HCT116 (cell line): ENCODE data around the gene FHL3. TPM values are rescaled to one million over a fixed set of nuclear protein-coding genes. Genes with fewer than 3 reads are reported as not detected.

Experiments
- ATAC-seq: fragments of 200-7000 bp; cut with Tn5 transposase; 2 replicates; pipeline ENCODE4 v1.9.1; 2020; ENCODE audit warnings: mild to moderate bottlenecking, moderate library complexity
- BruUV-seq: library from RNA; stranded (reverse); fragments of 400-500 nt; replicated peaks from 2 replicates; lab custom pipeline; 2021; lab: Mats Ljungman, UMichigan
- CTCF ChIA-PET: fragments of 300-600 bp; sonication (Branson Sonifier 250); formaldehyde crosslinking; loops from one replicate; lab custom pipeline; 2021; ENCODE audit warnings: antibody characterized with exemption; lab: Charles Lee
- POLR2A ChIA-PET: fragments of 300-600, 350-600 bp; sonication (Branson Sonifier 250); formaldehyde crosslinking; loops from one replicate; lab custom pipeline; 2021; ENCODE audit warnings: antibody characterized with exemption; lab: Charles Lee
- RAD21 ChIA-PET, 2 experiments: fragments of 300-600 bp; sonication (Branson Sonifier 250); formaldehyde crosslinking; loops; one replicate each; lab custom pipeline; 2023; ENCODE audit warnings: low total read pairs in 2 of 2; ENCODE audit not compliant: uncharacterized antibody in 2 of 2, unreplicated experiment in 2 of 2, low non-redundant PET in 1 of 2; lab: Charles Lee
- DNase-seq: peaks from one replicate; pipeline ENCODE4 v3.0.0-alpha.2; 2010; ENCODE audit warnings: low read depth, low spot score
- H2AFZ ChIP-seq: fragments of 200-600 bp; shearing (Covaris generic), sonication (generic); 2 replicates; pipeline ENCODE4 v1.6.1; 2017; ENCODE audit warnings: low read depth, mixed run types, mixed read lengths, antibody characterized with exemption, low read length; ENCODE audit not compliant: poor library complexity, severe bottlenecking
- H3K27ac ChIP-seq: 2 replicates; pipeline ENCODE4 v1.5.1; 2012; ENCODE audit warnings: low read depth, low read length
- H3K27me3 ChIP-seq: fragments of 200-600 bp; sonication (generic); 2 replicates; pipeline ENCODE4 v1.6.1; 2016; ENCODE audit warnings: mixed run types, low read length, mixed read lengths; ENCODE audit not compliant: insufficient read depth
- H3K36me3 ChIP-seq, 2 experiments: fragments of 200-500 bp in 1 of 2; fragments of 200-600 bp in 1 of 2; sonication (Bioruptor generic) in 1 of 2; sonication (generic) in 1 of 2; 2 replicates each; pipeline versions ENCODE4 v1.5.1 to v1.6.1; 2014 to 2016; ENCODE audit warnings: low read length in 2 of 2, inconsistent platforms in 1 of 2, mixed read lengths in 1 of 2, mixed run types in 1 of 2; ENCODE audit not compliant: insufficient read depth in 2 of 2, control insufficient read depth in 1 of 2
- H3K4me1 ChIP-seq, 2 experiments: fragments of 200-600 bp in 1 of 2; sonication (generic) in 1 of 2; 2 replicates each; pipeline versions ENCODE4 v1.5.1 to v1.6.1; 2012 to 2017; ENCODE audit warnings: low read length in 2 of 2, inconsistent platforms in 1 of 2, mild to moderate bottlenecking in 1 of 2, mixed read lengths in 1 of 2, mixed run types in 1 of 2, moderate library complexity in 1 of 2; ENCODE audit not compliant: insufficient read depth in 2 of 2, control insufficient read depth in 1 of 2
- H3K4me2 ChIP-seq: fragments of 200-600 bp; sonication (generic); 2 replicates; pipeline ENCODE4 v1.6.1; 2017; ENCODE audit warnings: mixed run types, low read length, mixed read lengths
- H3K4me3 ChIP-seq, 2 experiments: fragments of 200-600 bp in 1 of 2; sonication (generic) in 1 of 2; replicated peaks in 1 of 2; 2 replicates each; pipeline ENCODE4 v1.5.1; 2011 to 2016; ENCODE audit warnings: low read length in 2 of 2, control low read depth in 1 of 2, low read depth in 1 of 2, mild to moderate bottlenecking in 1 of 2, mixed read lengths in 1 of 2, mixed run types in 1 of 2
- H3K79me2 ChIP-seq: fragments of 200-600 bp; sonication (generic); 2 replicates; pipeline ENCODE4 v1.6.1; 2017; ENCODE audit warnings: mild to moderate bottlenecking, mixed run types, low read length, moderate library complexity, mixed read lengths; ENCODE audit not compliant: insufficient read depth
- H3K9ac ChIP-seq: fragments of 200-600 bp; sonication (generic); 2 replicates; pipeline ENCODE4 v1.6.1; 2016; ENCODE audit warnings: low read length, mixed read lengths
- H3K9me2 ChIP-seq: fragments of 200-600 bp; sonication (generic), shearing (Covaris generic); 2 replicates; pipeline ENCODE4 v1.6.1; 2017; ENCODE audit warnings: mixed run types, mild to moderate bottlenecking, moderate library complexity; ENCODE audit not compliant: insufficient read depth
- H3K9me3 ChIP-seq, 2 experiments: fragments of 200-500 bp in 1 of 2; fragments of 200-600 bp in 1 of 2; sonication (Bioruptor generic) in 1 of 2; sonication (generic) in 1 of 2; 2 replicates each; pipeline ENCODE4 v1.6.1; 2014 to 2017; ENCODE audit warnings: low read length in 2 of 2, mixed read lengths in 2 of 2, inconsistent platforms in 1 of 2, low read depth in 1 of 2, mild to moderate bottlenecking in 1 of 2, mixed run types in 1 of 2, moderate library complexity in 1 of 2; ENCODE audit not compliant: control insufficient read depth in 1 of 2, insufficient read depth in 1 of 2
- H4K20me1 ChIP-seq: fragments of 200-600 bp; sonication (generic), shearing (Covaris generic); 2 replicates; pipeline ENCODE4 v1.6.1; 2017; ENCODE audit warnings: mixed run types, mild to moderate bottlenecking, moderate library complexity; ENCODE audit not compliant: insufficient read depth
- ATF3 ChIP-seq: IDR thresholded peaks from 2 replicates; pipeline ENCODE4 v1.6.1; 2012
- CEBPB ChIP-seq: IDR thresholded peaks from 2 replicates; pipeline ENCODE4 v1.6.1; 2012; ENCODE audit warnings: low read depth
- CTCF ChIP-seq, 3 experiments: fragments of 200-600 bp in 1 of 3; sonication (generic) in 1 of 3; IDR thresholded peaks in 2 of 3; conservative IDR thresholded peaks in 1 of 3; 2 replicates each; pipeline ENCODE4 v1.5.1; 2012 to 2017; ENCODE audit warnings: low read depth in 2 of 3, low read length in 2 of 3, antibody characterized with exemption in 1 of 3, borderline replicate concordance in 1 of 3, control low read depth in 1 of 3, mild to moderate bottlenecking in 1 of 3, mixed read lengths in 1 of 3, mixed run types in 1 of 3, moderate library complexity in 1 of 3; ENCODE audit not compliant: insufficient read depth in 1 of 3
- EGR1 ChIP-seq: IDR thresholded peaks from 2 replicates; pipeline ENCODE4 v1.6.1; 2012; ENCODE audit warnings: low read depth
- ELF1 ChIP-seq: IDR thresholded peaks from 2 replicates; pipeline ENCODE4 v1.6.1; 2012; ENCODE audit warnings: low read depth, borderline replicate concordance
- EZH2 ChIP-seq: fragments of 200-600 bp; sonication (generic); IDR thresholded peaks from 2 replicates; pipeline ENCODE4 v1.6.1; 2017; ENCODE audit warnings: antibody characterized with exemption, mixed run types
- EZH2phosphoT487 ChIP-seq: fragments of 200-600 bp; IDR thresholded peaks from 2 replicates; pipeline ENCODE4 v1.6.1; 2018; ENCODE audit warnings: antibody characterized with exemption, borderline replicate concordance
- JUND ChIP-seq: IDR thresholded peaks from 2 replicates; pipeline ENCODE4 v1.6.1; 2012
- POLR2AphosphoS5 ChIP-seq: IDR thresholded peaks from 2 replicates; pipeline ENCODE4 v1.6.1; 2011; ENCODE audit warnings: mild to moderate bottlenecking, low read depth, low read length, moderate library complexity
- RAD21 ChIP-seq: IDR thresholded peaks from 2 replicates; pipeline ENCODE4 v1.6.1; 2012; ENCODE audit warnings: low read depth, mild to moderate bottlenecking
- REST ChIP-seq: IDR thresholded peaks from 2 replicates; pipeline ENCODE4 v1.6.1; 2012; ENCODE audit warnings: low read depth
- SIN3A ChIP-seq: IDR thresholded peaks from 2 replicates; pipeline ENCODE4 v1.6.1; 2012; ENCODE audit warnings: low read depth
- SP1 ChIP-seq: IDR thresholded peaks from 2 replicates; pipeline ENCODE4 v1.6.1; 2012; ENCODE audit warnings: low read depth
- SRF ChIP-seq: IDR thresholded peaks from 2 replicates; pipeline ENCODE4 v1.6.1; 2012; ENCODE audit warnings: low read depth
- TCF7L2 ChIP-seq: IDR thresholded peaks from 2 replicates; pipeline ENCODE4 v1.7.0; 2011; ENCODE audit warnings: borderline replicate concordance, inconsistent platforms; ENCODE audit not compliant: insufficient read depth, insufficient read length; ENCODE audit errors: extremely low read depth
- YY1 ChIP-seq: IDR thresholded peaks from 2 replicates; pipeline ENCODE4 v1.6.1; 2011; ENCODE audit warnings: low read length, low read depth, moderate library complexity, mild to moderate bottlenecking; ENCODE audit not compliant: insufficient replicate concordance; ENCODE audit errors: extremely low read depth
- ZBTB33 ChIP-seq: IDR thresholded peaks from 2 replicates; pipeline ENCODE4 v1.6.1; 2011; ENCODE audit warnings: mild to moderate bottlenecking, low read length, moderate library complexity; ENCODE audit not compliant: insufficient replicate concordance; ENCODE audit errors: extremely low read depth
- ZFX ChIP-seq: fragments of 450-650 bp; IDR thresholded peaks from 2 replicates; pipeline ENCODE4 v1.6.1; 2017
- ZNF274 ChIP-seq: fragments of 200-500 bp; sonication (Bioruptor generic); IDR thresholded peaks from 2 replicates; pipeline ENCODE4 v1.6.1; 2014; ENCODE audit warnings: mild to moderate bottlenecking, low read depth, low read length, inconsistent platforms
- intact Hi-C: fragments of 100-400 bp; cut with micrococcal nuclease; formaldehyde crosslinking; loops from 2 replicates; pipeline ENCODE4 v1.10.0; 2022
- total RNA-seq: library from RNA; stranded (reverse); gene quantifications from one replicate; pipeline ENCODE4 v1.2.1, GENCODE V29; 2021; ENCODE audit not compliant: unreplicated experiment

Gene FHL3
- total RNA-seq, 1 experiment from 2014 or later = 22.5 TPM

- no peaks in the 10 kb centered on the region for H4K20me1 ChIP-seq
- POLR2A ChIA-PET = no interaction called here
- H3K27ac ChIP-seq = no peak overlapping the region
- no peaks in the 10 kb centered on the region for H3K9me3 ChIP-seq
- TF ChIP-seq JUND (no peak), TCF7L2 (no peak), SP1 (no peak), EGR1 (no peak), REST (no peak), ELF1 (no peak), POLR2AphosphoS5 (no peak), CEBPB (no peak), CTCF (IDR thresholded peaks at IDR 0.05 in 2 of 3, conservative IDR thresholded peaks at IDR 0.05 in 1 of 3; ENCODE audit: borderline replicate concordance in 1 of 3, insufficient read depth in 1 of 3, low read depth in 2 of 3, low read length in 2 of 3) (no peak), ZFX (no peak), YY1 (no peak), EZH2 (no peak), ZBTB33 (no peak), ATF3 (no peak), RAD21 (no peak), EZH2phosphoT487 (no peak), SRF (no peak), ZNF274 (no peak), SIN3A (no peak)
- H2AFZ ChIP-seq = no peak overlapping the region
- no peak overlapping the region for H3K4me2 ChIP-seq
- H3K79me2 ChIP-seq = no peaks in the 10 kb centered on the region
- H3K9me2 ChIP-seq = no peaks in the 10 kb centered on the region
- RAD21 ChIA-PET = no interaction called here
- no TSS peak for BruUV-seq
- no peak overlapping the region for H3K4me3 ChIP-seq
- H3K36me3 ChIP-seq = no peaks in the 10 kb centered on the region
- no peaks in the 10 kb centered on the region for H3K27me3 ChIP-seq
- H3K4me1 ChIP-seq = peaks cover 0 to 11% of the 10 kb centered on the region in 2 experiments; a peak in 1 of 4 replicates
- DNase-seq (no peak), ATAC-seq (no peak)
- CTCF ChIA-PET = interaction anchor here (1.2 to 1.5 kb wide), 2 partner anchors 11 to 32 kb away, joined by 3 to 7 read pairs; no protein-coding TSS in a partner anchor
- intact Hi-C loops = no loop called here
- no peak overlapping the region for H3K9ac ChIP-seq
Observed at GRCh38 chr1:38039331-38040088, 34.2 kb upstream of the FHL3 start.
